HG03108 (cell line): ENCODE data around the gene ZNF526.

Source experiments
- ATAC-seq: cut with Tn5 transposase; IDR thresholded peaks from one replicate; pipeline ENCODE4 v1.9.1; 2021; ENCODE audit warnings: moderate library complexity; ENCODE audit not compliant: unreplicated experiment

Gene ZNF526

DNA sequence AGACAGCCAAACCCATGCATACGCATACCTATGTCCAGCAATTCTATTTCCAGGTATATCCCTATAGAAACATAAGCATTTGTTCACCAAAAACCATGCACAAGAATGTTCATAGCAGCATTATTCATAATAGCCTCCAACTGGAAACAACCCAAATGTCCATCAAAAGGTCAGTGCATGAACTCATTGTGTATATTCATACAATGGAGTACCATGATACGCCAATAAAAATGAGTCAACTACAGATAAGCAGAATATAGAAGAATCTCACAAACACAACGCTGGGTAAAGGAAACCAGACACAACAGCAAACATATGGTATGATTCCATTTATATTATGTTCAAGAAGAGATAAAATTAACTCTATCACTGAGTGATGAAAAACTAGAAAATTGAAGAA, 26.4 kb upstream of the ZNF526 start:
- no peak for ATAC-seq

DNA sequence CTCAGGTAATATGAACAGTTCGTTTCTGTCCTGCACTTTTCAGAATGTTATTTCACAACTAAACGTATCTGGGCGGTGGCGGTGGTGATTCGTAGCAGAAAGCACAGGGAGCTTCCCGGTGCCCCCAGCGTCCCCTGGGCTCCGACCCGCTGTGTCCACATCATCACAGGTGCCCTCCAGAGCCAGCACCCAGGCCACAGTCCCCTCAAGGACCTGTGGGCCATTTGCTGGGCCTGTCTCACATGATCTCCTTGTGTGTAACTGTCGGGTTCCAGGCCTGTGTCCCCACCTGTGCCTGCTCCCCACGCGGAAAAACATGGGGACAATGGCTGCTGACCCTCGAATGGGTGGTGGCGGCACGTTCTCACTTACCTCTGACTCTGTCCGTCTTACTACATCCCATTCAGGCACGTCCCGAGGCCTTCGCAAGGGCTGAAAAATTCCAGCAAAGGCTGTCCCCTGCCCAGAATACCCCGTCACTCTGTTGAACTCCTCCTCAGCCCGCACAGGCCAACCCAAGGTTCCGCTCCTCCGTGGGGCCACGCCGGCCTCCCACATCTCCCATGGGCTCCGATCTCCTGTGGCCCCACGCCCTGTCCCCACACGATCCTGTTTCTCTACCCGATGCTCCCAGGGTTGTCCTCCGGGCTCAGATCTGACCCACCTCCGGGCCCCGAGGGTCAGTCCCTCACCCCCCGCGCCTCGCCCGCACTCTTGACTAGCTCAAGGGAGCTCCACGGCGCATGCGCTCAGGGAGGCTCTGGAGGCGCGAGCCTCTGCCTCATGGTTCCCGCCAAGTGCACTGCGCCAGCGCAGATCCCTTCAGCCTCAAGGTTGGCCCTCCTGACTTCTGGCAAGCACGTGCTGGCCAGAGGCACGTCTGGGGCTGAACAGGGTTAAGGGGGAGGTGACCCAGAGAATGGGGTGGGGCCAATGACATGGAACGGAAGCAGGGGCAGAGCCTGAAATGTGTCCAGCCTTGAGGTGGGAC, 23.8 kb upstream of the ZNF526 start:
- no peak for ATAC-seq

DNA sequence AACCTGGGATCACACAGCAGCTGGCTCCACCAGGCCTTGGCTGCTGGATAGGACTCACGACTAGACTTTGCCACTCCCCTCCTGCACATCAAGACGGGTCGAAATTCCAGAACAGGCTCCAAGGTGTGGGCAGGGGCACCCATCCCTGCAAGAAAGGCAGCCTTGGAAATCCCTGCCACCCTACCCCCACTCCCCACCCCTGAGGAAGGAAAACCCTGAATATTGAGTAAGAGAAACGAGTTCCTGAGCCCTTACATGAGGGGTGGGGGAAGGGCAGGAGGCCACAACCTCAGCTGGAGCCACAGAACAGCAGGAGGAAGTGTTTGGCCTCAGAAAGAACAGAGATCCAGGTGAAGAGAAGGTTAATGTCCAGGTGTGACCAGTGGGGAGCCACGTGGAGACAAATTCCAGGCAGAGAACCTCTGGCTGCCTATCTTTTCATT, 22.7 kb upstream of the ZNF526 start:
- no peak for ATAC-seq

DNA sequence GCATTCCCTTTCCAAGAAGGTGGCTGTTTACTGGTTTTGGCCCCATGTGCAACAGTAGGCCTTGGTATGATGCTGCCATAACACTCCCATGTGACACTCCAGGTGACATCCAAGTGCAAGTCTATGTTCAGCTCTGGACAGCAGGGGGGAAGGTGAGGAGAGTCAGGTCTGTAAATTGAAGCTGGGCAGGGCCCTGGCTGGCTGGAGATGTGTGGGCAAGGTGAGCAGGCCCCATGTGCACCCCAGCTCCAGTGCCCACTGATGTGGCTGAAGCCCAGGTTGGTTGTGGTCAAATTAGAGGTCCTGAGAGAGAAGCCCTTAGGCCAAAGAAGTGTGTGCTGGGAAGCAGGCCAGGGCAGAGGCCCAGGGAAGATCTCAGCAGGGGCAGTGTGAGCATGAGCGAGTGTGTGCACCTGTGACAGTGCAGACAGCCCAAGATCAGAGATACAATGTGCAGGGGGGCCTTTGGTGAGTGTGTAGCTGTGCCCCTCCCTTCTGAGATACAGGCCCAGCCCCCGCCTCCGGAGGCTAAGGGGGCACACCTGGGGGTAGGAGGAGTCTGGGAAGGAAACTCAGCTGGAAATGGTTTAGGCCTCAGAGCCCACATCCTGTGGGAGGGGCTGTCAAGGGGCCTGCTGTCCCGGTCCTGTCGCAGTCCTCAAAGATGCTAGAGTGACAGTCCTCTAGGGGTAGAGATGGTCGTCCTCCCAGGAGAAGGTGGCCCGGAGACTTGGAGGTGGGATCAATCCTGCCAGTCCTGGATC, 21.3 kb upstream of the ZNF526 start:
- peak; percentile 52 for ATAC-seq

DNA sequence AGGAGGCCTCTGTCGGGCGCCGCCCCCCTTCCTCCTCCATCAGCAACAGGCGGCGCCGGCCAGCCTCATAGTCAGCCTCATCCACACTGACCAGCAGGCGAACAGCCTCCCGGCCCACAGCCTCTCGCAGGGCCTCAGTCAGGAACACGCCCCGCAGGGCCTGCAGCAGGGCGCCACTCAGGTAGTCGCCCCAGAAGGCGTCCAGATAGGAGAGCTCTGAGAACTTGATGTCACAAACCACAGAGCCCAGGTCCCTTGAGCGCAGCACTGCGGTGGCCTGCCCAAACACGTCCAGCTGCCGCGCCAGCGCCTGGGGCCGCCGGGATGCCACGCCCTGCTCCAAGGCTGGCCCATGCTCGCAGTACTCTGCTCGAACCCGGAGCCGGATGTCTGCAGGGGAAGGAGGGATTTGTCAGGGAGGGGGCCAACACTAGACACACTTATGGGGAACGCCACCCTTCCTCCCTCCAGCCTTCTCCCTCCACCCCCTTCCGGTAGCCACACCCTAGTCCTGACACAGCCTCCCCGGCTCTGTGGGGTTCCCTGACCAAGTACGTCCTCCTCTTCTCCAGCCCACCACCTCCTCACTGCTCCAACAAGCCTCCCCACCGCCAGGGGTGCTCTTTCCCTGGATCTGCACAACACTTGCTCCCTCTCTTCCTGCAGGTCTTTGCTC, 20.5 kb upstream of the ZNF526 start:
- ATAC-seq = peak; percentile 37

DNA sequence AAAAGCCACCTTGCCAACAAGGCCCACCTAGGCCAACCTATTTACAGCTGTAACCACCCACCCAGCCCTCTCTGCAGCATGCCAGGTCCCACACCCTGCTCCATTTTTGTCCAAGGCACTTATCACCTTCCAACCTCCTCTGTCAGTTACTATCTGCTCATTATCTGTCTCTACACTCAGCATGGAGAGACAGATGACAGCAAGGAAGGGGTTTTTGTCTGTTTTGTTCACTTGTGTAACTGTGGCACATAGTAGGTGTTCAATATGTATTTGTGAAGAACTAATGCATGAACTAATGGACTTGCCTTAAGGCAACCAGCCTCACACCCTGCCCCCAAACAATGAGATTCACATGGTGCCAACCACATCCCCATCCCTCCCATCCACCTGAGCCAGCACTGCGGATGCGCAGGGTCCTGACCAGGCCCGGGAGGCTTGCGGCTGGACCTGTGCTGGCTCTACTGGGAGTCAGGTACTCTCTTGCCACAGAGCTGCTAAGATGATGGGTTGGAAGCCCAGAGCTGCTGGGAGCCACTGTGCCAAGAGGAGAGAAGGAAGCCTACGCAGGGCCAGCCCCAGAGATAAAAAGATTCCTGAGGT, 19.9 kb upstream of the ZNF526 start:
- no peak for ATAC-seq

DNA sequence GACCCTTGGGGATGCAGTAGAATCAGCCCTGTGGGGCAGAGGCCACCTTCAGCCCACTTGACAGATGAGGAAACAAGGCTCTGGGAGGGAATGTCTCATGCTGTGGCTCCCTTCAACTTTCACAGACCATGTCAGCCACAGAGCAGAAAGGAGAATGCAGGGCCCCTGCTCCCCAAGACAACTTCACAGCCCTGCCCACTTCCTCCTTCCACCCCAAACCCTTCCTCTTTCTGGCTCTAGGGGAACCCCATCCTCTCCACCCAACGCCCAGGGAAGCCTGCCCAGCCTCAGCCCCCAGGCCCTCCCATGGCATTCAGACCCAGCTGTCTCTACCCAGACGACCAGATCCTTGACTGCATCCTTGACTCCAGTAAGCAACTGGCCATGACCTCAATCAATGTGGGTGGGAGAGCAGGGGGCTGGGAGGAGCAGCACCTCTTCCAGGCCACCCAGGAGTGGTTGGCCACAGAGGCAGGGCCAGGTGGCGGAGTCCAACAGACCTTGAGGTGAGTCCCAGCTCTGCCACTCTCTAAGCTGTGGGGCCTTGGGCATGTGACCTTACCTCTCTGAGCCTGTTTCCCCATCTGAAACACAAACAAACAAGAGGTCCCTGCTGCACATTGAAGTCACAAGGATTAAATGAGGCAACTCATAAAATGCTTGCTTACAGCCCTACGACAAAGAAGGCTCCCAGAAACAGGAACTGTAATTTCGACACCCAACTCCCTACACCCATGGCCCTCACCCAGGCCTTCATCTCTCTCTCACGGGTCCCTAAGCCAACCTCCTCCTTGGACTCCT, 18.4 kb upstream of the ZNF526 start:
- no peak for ATAC-seq

DNA sequence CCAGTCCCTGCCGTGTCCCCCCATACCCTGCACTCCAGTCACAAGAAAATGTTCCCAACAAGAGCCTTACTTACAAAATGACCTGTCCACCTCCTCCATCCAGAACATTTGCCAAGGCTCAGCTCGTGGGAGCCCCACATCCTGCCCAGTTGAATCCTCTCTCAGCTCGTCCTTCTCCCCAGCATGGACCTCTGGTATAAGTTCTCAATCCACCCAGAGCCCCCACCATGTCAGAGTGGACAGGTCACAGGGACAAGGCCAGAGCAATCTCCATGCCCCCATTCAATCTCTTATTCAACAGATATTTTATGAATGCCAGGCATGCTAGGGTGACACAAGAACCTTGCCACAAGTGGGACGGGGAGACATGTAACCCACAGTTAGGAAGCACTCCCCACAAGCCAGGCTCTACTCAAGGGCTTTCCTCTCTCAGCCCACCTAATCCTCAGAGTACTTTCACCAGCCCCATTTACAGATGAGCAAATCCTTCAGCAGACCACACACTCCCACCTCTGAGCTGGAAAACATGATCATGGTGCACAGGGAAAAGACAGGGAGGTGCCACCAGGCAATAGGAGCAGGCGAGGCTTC, 17.7 kb upstream of the ZNF526 start:
- ATAC-seq = no peak

DNA sequence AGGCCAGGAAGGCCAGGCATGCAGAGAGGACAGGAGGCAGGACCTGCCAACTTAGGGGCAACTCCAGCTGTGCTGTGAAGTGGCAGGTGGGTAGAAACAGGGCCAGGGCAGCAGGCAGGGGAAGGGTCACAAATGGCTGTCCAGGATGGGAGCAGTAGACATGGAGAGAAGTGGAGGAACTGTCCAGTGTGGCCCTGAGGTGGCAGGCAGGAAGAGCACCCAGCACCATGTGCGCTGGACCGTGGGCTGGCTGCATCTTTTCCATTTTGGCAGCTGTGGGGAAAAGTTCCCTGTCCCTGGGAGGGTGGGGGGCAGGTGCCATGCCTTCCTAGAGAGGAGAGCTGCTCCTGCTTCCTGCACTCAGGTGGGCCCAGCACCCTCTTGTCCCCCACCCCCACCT, 16.4 kb upstream of the ZNF526 start:
- ATAC-seq = no peak

DNA sequence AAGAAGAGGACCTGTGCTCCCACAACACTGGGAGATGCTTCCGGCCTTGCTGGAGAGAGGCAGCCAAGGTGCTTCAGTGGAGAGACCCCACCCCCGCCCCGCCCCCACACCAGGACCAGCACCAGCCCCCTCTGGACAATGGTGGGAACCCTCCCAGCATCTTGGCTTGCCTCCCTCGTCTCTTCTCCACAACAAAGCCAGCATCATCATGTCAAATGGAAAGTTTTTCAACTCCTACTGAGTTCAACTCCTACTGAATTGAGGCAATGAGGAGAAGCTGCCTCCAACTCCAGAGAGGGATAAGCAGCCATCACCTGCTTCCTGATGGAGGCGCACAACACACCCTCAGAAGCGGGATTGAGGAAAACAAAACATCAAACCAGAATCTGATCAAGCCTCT, 15.4 kb upstream of the ZNF526 start:
- ATAC-seq = no peak

DNA sequence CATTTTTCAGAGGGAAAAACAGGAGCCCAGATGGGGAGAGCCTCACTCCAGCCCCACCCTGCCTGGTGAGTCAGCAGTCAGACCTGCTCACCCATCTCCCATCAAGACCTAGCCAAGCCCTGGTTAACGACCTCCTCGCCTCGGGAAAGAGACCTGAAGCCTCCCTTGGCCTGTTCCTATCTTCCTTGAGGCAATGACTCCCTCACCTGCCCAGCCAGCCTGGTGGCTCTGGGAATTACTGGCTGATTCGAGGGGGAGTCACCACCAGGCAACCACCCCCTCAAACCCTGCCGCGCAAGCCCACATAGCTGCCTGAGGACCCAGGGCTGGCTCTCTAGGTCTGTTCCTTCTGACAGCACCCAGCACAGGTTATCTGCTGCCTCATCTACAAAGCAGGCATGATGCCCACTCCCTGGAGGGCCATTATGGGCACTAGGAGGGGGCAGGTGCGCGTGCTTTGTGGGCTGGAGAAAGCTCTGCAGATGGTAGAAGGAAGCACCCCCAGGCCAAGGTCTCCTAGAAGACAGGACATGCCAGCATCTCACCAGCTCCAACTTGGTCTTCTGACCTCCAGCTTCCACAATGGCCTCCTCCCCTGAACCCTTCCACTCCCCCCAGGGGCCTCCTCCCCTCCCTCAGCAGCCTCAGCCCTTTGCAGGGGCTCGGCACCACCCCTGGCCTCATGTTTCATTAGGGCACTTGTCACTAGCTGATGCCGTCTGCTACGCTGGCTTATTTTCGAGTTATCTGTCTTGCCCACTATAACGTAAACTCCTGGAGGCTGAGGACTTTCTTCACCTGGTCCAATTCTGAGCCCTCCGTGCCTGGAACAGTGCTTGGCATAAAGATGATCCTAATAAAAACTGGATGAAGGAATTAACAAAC, 13.0 kb upstream of the ZNF526 start:
- no peak for ATAC-seq

DNA sequence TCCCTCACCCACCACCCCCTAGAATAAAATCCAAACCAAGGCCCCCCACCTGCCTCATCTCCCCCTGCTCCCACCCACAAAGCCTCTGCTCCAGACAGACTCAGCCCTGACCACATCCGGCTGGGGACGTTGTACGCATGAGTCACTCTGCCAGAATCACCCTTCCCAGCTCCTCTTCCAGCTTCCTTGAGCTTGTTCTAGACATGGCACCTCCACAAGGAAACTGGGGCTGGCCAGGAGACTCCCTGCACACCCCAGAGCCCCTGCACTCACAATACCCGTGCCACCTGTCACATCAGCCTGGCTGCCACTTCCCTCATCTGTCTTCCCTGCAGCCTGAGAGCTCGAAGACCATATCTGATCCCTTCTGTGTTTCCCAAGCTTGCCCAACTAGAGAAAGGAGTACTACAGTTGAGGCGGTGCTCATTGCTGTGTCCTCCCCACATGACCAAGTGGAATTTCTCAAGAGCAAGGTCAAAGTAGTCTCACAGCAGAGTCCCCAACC, 12.3 kb upstream of the ZNF526 start:
- ATAC-seq = no peak

DNA sequence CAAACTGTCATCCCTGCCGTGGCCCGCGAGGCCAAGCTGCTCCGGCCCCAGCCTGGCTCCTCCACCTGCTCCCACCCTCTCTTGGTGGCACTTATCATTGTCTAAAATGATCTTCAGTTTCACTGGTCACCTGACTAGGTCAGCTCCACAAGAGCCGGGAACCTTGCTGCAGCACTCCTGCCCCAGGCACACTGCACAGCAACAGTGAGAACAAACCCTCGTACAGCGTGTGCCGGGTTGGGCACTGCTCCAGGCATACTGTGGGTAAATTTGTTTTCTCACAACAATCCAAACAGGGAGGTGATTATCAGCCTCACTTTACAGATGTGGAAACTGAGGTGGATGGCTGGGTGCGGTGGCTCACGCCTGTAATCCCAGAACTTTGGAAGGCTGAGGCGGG, 11.5 kb upstream of the ZNF526 start:
- no peak for ATAC-seq

DNA sequence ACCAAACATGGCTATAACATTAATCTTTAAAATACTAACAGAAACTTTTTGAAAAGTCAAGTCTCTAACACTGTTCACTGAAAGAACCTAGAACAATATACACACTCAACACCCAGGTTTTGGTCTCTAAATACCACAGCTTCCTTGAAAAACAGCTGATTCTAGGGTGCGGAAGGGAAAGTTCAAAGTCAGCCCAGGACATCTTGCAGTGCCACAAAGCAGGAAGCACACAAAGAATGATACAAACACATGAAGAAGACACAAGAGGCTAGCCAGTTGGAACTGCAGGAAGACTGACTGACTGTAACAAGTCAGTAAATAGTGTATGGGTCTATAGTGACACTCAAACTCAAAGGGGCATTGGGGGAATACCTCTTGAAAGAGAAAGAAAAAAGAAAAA, 7.2 kb upstream of the ZNF526 start:
- ATAC-seq = no peak

DNA sequence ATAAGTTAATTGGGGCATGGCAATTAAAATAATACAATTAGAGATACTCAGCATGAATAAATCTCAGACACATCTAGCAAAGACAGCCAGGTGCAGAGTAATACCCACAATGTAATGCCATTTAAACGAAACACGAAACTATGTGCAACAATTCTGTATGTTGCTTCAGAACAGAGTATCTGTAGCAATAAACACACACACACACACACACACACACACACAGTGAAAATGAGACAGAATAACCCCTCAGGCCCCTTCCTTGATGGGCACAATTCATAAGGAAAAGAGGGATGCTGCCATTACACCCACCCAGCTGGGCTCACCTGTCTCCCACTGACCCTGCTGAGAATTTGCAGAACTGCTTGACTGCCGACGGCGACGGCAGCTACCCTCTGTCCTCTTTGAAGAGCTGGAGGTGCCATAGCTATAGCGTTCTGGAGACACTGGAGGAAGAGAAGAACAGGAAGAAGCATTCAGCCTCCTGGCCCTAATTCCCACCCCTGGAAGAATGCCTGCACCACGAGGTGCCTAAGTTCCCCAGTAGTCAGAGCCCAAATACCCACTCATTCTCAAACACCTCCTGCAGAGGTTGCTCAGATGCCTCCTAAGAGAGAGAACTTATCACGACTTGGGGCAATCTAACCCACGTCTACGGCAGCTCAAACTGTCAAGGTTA, 5.2 kb upstream of the ZNF526 start:
- ATAC-seq = no peak

DNA sequence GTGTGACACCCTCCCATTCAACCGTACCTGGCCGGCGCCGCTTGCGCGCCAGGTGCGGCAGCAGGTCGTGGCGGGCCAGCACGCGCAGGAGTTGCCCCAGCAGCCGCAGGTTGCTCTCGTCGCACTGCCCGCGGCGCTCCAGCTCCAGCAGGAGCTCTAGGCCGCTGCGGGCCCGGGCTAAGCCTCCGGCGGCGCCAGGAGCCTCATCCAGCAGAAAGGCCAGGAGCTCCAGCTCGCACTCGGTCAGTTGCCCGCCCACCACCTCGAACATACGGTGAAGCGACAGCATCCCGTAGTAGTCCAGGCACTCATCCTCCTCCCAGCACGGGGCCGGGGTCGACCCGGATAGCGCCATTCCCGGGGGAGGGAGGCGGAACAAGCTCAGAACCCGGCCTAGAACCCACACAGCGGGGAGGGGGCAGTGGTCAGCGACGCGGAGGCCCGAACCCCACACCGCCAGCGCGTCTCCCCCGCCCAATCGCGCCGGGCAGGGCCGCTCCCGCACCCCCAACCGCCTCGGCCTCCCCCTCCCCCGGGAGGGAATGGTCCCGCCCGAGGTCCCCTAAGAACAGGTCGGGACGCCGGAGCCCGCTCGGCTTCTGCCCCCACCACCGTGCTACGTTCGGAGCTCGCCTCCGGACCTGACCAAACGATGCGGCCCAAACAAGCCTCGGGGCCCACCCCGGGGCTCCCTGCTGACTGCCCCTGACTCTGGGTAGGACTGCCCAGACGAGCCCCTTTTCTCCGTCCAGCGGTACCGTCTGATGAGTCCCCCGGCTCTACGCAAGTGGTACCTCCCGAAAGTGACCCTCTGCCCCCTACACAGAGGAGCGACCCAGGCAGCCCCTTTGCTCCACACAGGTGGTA, 3.2 kb upstream of the ZNF526 start:
- ATAC-seq = peak; percentile 3
